ENCODE results near the gene GFY. TPM values are rescaled to one million over a fixed set of nuclear protein-coding genes. Genes with fewer than 3 reads are reported as not detected.

GFY gene
- total RNA-seq, 2 donors from 2014 or later, result 0.18 TPM; not detected in 1

DNA sequence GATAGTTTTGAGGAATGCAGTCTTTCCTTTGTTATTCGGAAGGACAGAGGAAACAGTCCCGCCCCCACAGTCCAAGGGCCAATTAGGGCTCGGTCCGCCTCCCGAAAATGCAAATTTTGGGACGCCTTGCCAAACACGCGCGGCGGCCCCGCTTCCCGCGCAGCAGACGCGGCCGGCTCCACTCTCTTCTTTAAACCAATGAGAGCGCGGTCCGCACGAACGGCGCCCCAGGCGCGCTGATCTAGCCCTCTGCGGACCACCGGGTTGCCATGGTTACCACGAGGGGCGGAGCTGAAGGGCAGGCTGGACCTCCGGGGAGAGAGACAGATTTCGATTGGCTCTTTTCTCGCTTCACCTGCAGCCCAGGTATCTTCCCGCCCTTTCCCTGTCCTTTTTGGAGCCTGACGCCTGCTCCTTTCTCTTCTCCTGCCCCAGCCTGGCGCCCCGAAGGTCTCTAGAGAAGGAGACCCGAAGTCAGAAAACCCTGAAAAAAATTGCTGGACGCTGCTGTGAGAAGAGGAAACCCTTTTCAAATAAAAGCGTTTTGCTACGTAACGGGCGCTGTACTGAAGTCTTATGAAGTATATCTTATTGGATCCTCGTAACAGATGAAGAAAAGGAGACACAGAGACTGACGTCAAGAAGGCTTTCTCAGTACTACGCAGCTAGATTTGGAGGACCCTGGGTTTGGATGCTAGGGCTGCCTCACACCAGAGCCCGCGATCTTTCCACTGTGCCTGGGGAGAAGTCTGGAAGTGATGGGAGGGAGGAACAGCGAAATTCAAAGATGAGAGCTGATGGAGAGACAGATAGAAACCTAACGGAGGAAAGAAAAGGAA is 3.9 kb upstream of the GFY start:
- no peaks in the 10 kb centered on the region for H3K36me3 ChIP-seq (ENCODE audit: control insufficient read depth, insufficient read depth, low read length)
- H3K27me3 ChIP-seq (ENCODE audit: control insufficient read depth, insufficient read depth, low read length, poor library complexity, severe bottlenecking), result peaks cover 84% of the 10 kb centered on the region

DNA sequence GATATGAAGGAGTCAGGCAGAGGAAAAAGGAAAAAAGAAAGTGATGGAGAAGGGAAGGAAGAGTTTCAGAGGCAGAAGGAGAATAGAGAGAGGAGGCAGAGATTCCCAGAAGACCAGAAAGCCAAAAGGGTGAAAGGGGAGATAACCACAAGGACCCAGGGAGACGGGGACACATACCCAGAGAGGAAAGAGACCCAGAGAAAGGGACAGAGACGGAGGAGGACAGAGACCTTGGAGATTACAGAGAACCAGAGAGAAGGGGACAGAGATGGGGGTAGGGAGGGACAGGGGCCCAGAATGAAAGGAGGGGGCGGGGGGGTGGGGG is 3.3 kb upstream of the GFY start:
- 0 to 24% methylated on average over 1 to 3 of the region's 3 CpGs for WGBS, 2 experiments (ENCODE audit: insufficient coverage in 1 of 2, insufficient read length in 1 of 2)
- H3K36me3 Mint-ChIP-seq (ENCODE audit: low read depth), result no peaks in the 10 kb centered on the region
- Histone ChIP-seq H3K27ac (ENCODE audit: low read depth, low read length) (no peak overlapping the region), H3K9ac (ENCODE audit: extremely low read depth, low read length, poor library complexity, severe bottlenecking) (no peak overlapping the region), H3K27me3 (ENCODE audit: control insufficient read depth, insufficient read depth, low read length, poor library complexity, severe bottlenecking) (peaks cover 89% of the 10 kb centered on the region), H3K4me1 (ENCODE audit: control insufficient read depth, insufficient read depth, low read length) (no peaks in the 10 kb centered on the region), H3K9me3 (ENCODE audit: control insufficient read depth, low read length) (no peaks in the 10 kb centered on the region), H3K4me3 (ENCODE audit: low read length) (no peak overlapping the region), H3K36me3 (ENCODE audit: control insufficient read depth, insufficient read depth, low read length) (no peaks in the 10 kb centered on the region)
- TF ChIP-seq, protein P1, sequence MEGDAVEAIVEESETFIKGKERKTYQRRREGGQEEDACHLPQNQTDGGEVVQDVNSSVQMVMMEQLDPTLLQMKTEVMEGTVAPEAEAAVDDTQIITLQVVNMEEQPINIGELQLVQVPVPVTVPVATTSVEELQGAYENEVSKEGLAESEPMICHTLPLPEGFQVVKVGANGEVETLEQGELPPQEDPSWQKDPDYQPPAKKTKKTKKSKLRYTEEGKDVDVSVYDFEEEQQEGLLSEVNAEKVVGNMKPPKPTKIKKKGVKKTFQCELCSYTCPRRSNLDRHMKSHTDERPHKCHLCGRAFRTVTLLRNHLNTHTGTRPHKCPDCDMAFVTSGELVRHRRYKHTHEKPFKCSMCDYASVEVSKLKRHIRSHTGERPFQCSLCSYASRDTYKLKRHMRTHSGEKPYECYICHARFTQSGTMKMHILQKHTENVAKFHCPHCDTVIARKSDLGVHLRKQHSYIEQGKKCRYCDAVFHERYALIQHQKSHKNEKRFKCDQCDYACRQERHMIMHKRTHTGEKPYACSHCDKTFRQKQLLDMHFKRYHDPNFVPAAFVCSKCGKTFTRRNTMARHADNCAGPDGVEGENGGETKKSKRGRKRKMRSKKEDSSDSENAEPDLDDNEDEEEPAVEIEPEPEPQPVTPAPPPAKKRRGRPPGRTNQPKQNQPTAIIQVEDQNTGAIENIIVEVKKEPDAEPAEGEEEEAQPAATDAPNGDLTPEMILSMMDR (conservative IDR thresholded peaks at IDR 0.05), result no peak
- no peaks in the 10 kb centered on the region for H3K9me3 Mint-ChIP-seq
- no peak overlapping the region for H3K4me3 Mint-ChIP-seq
- peaks cover 91% of the 10 kb centered on the region for H3K27me3 Mint-ChIP-seq (ENCODE audit: insufficient read depth)
- DNase-seq, result no peak
- peaks cover 16% of the 10 kb centered on the region for H3K4me1 Mint-ChIP-seq
- no peak overlapping the region for H3K27ac Mint-ChIP-seq

More for the DNA sequence above, 3.9 kb upstream of the GFY start:
- H3K4me3 ChIP-seq (ENCODE audit: low read length), result peak overlapping the region; percentile 68
- Mint-ChIP-seq H3K4me1 (peaks cover 14% of the 10 kb centered on the region), H3K9me3 (no peaks in the 10 kb centered on the region), H3K4me3 (peak overlapping the region; percentile 29), H3K27ac (no peak overlapping the region), H3K27me3 (ENCODE audit: insufficient read depth) (peaks cover 85% of the 10 kb centered on the region), H3K36me3 (ENCODE audit: low read depth) (no peaks in the 10 kb centered on the region)
- H3K9me3 ChIP-seq (ENCODE audit: control insufficient read depth, low read length), result no peaks in the 10 kb centered on the region
- 15 to 20% methylated on average over 37 to 48 of the region's 48 CpGs for WGBS, 2 experiments (ENCODE audit: insufficient coverage in 1 of 2, insufficient read length in 1 of 2)
- TF ChIP-seq, protein P1 (conservative IDR thresholded peaks at IDR 0.05), result no peak
- DNase-seq, result peak; percentile 99
- H3K9ac ChIP-seq (ENCODE audit: extremely low read depth, low read length, poor library complexity, severe bottlenecking), result no peak overlapping the region
- H3K4me1 ChIP-seq (ENCODE audit: control insufficient read depth, insufficient read depth, low read length), result no peaks in the 10 kb centered on the region
- H3K27ac ChIP-seq (ENCODE audit: low read depth, low read length), result no peak overlapping the region

DNA sequence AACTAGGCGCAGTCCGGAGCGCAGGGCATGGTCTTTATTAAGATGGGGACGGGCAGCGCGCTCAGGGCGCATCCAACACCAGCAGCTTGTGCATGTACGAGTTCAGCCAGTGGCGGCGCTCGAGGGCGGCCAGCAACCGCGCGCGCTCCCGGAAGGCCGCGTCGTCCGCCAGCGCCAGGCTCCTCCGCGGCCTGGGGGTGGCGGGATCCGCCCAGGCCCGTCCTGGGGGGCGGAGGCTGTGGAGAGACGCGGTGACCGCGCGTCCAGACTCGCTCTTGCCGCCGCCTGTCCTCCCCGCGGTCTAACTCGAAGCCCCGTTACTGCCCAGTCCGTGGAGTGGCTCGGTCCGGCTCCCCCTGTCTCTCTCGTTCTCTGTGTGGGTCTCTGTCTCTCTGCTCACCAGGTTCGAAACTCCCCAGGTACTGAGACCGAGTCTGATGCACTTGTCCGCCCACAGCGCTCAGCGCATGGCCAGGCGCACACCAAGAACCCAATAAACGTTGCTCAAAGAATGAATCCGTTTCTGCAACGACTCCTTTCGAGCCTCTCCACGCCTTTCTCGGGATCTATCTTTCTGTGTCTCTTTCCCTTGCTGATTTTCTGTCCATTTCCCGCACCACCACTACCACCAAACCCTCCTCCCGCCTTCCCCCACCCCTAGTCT is 2.6 kb upstream of the GFY start:
- Mint-ChIP-seq H3K9me3 (no peaks in the 10 kb centered on the region), H3K4me3 (peak overlapping the region; percentile 41)
- TF ChIP-seq, protein P1 (conservative IDR thresholded peaks at IDR 0.05), result peak; percentile 79

More for the DNA sequence above, 2.6 kb upstream of the GFY start:
- H3K27ac Mint-ChIP-seq, result no peak overlapping the region
- peaks cover 16% of the 10 kb centered on the region for H3K4me1 Mint-ChIP-seq
- Histone ChIP-seq H3K36me3 (ENCODE audit: control insufficient read depth, insufficient read depth, low read length) (no peaks in the 10 kb centered on the region), H3K9me3 (ENCODE audit: control insufficient read depth, low read length) (no peaks in the 10 kb centered on the region), H3K4me1 (ENCODE audit: control insufficient read depth, insufficient read depth, low read length) (no peaks in the 10 kb centered on the region), H3K4me3 (ENCODE audit: low read length) (peak overlapping the region; percentile 69), H3K9ac (ENCODE audit: extremely low read depth, low read length, poor library complexity, severe bottlenecking) (no peak overlapping the region), H3K27ac (ENCODE audit: low read depth, low read length) (no peak overlapping the region), H3K27me3 (ENCODE audit: control insufficient read depth, insufficient read depth, low read length, poor library complexity, severe bottlenecking) (peaks cover 96% of the 10 kb centered on the region)
- DNase-seq, result peak; percentile 93
- 4 to 9% methylated on average over 40 to 58 of the region's 58 CpGs for WGBS, 2 experiments (ENCODE audit: insufficient coverage in 1 of 2, insufficient read length in 1 of 2)
- no peaks in the 10 kb centered on the region for H3K36me3 Mint-ChIP-seq (ENCODE audit: low read depth)
- peaks cover 97% of the 10 kb centered on the region for H3K27me3 Mint-ChIP-seq (ENCODE audit: insufficient read depth)
